Posterior cingulate gyrus (tissue), 11 donors: ENCODE data around the gene MBP.
"Not testable (repeated sequence)": the region's sequence is repeated elsewhere in the genome, so short reads cannot be mapped to it uniquely, and the experiment has no call there.

ENCODE experiments used
- DNase-seq, 10 donors: peaks; one replicate each; pipeline versions ENCODE4 v3.0.0 to v3.0.0-alpha.2; 2020 to 2021; ENCODE audit warnings: mixed read lengths in 3 of 10
- intact Hi-C: fragments of 100-400 bp; cut with DNase I; formaldehyde crosslinking; loops from one replicate; pipeline ENCODE4 v1.15.1; 2023

MBP gene

GRCh38 chr18:77000527-77000926, 132.1 kb downstream of the MBP start:
- intact Hi-C loops = loop anchor here (1.0 to 2.0 kb wide), 3 partner anchors 55 to 650 kb away; no protein-coding TSS in a partner anchor
- peak in 6 of 10 donors; percentile 61 to 95 (median 76) for DNase-seq

- peak in 3 of 10 donors; percentile 26 to 82 (median 65) for DNase-seq
- intact Hi-C loops = no loop called here
Observed at GRCh38 chr18:76999077-76999476, 133.5 kb downstream of the MBP start.

GRCh38 chr18:76997951-76998808, 134.4 kb downstream of the MBP start:
- DNase-seq = peak in 5 of 10 donors; percentile 16 to 81 (median 55)
- intact Hi-C loops = no loop called here

GRCh38 chr18:76996429-76996828, 136.2 kb downstream of the MBP start:
- no peak for DNase-seq
- intact Hi-C loops = no loop called here

DNA sequence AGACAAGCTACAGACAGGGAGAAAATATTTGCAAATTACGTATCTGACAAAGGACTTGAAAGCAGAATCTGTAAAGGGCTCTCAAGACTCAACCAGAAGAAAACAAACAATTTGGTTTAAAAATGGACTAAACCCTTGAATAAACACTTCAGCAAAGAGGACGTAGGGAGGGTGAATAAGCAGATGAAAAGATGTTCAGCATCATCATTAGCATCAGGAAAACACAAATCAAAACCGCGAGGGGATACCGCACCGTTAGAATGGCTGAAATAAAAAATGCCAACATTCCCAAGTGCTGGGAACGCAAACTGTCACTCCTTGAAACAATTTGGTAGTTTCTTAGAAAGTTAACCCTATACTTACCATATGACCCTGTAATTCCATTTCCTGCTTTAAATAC, 136.7 kb downstream of the MBP start:
- no peak for DNase-seq
- intact Hi-C loops = no loop called here

GRCh38 chr18:76994086-76994654, 138.4 kb downstream of the MBP start:
- DNase-seq = no peak

GRCh38 chr18:76993573-76993972, 139.0 kb downstream of the MBP start:
- intact Hi-C loops = no loop called here
- no peak for DNase-seq

More at GRCh38 chr18:76994086-76994654, 138.4 kb downstream of the MBP start:
- intact Hi-C loops = no loop called here

DNA sequence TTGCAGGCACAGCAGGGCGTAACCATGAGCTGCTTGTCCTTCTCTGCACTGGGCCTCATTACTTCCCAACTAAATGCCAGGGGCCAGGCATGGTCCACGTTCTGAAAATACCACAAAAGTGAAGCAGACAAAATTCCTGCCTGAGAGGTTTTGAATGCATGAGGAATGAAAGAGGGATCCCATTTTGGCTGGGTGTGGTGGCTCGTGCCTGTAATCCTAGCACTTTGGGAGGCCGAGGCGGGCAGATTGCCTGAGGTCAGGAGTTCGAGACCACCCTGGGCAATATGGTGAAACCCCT, 139.5 kb downstream of the MBP start:
- intact Hi-C loops = no loop called here

GRCh38 chr18:76992226-76993084, 140.1 kb downstream of the MBP start:
- peak in 2 of 10 donors; percentile 10 to 81 for DNase-seq
- intact Hi-C loops = no loop called here

More for the DNA sequence above, 139.5 kb downstream of the MBP start:
- no peak for DNase-seq

GRCh38 chr18:76991021-76991688, 141.4 kb downstream of the MBP start:
- peak in 2 of 10 donors; percentile 17 for DNase-seq
- intact Hi-C loops = no loop called here

DNA sequence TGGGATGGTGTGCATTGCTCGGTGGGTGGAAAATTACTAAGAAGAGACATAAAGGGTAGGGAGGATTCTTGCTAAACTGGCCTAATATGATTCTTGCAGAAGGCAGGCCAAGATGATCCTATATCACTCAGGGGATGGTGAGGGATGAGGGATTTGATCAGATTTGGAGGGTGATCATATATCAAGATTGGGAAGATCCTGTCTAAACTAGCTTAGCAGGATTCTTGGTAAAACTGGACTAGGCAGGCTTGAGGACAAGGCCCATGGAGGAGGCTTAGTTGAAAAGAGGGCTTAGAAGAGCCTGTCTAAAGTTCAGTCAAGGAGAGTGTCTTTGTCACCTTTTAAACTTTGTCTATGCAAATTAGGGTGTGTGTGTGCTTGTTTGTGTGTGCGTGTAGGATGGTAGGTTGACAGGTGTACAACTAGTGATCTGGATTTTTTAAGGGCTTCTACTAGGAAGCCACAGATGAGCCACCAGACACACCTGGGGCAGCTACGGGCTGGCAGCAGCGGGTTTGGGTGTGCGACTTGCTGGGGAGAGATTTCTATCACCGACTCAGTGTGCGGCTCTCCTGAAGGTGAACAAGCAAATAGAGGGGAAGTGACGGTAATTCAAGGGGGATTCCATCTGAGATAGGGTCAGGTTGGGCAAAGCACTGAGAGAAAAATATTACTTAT, 142.1 kb downstream of the MBP start:
- intact Hi-C loops = not testable (repeated sequence)

GRCh38 chr18:76989647-76990190, 142.9 kb downstream of the MBP start:
- intact Hi-C loops = no loop called here
- peak in 3 of 10 donors; percentile 16 to 77 (median 61) for DNase-seq

More for the DNA sequence above, 142.1 kb downstream of the MBP start:
- DNase-seq = not testable (repeated sequence)

GRCh38 chr18:76988827-76989646, 143.5 kb downstream of the MBP start:
- intact Hi-C loops = no loop called here
- peak in 2 of 10 donors; percentile 17 to 62 for DNase-seq

DNA sequence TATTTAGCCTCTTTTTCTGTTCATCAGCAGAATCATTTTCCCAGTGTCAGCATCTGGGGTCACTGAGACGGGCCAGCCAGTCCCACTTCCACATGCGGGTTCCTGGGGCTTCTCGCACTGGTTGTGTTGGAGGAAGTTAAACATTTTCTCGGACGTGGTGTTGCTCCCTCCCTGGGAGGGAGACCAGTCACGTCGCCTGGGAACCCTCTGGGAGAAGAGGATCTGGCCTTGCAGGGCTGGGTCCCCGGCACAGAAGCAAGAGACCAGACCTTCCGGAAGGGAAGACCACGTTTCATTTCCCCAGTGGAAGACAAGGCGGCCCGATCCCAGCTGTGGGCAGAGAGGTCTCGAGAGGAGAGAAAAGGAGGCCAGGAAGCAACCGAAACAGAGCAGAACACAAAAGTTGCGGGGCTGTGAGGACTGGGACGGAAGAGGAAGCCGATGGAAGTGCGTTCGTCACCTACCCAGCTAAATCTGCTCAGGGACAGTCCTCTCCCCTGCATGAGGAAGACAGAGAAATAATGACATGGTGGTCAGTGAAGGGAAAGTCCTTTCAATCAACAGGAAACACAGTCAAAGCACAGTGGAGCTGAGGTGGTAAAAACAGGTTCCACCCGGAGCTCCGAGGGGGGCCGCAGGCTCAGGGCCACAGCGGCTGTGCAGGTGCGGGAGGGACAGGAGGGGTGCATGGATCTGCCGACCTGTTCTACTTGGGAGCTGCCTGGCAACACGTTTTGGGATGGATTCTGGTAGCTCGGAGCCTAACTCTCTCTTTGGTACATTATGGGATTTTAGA, 144.4 kb downstream of the MBP start:
- DNase-seq = peak in 3 of 10 donors; percentile 30 to 84 (median 68)
- intact Hi-C loops = no loop called here

DNA sequence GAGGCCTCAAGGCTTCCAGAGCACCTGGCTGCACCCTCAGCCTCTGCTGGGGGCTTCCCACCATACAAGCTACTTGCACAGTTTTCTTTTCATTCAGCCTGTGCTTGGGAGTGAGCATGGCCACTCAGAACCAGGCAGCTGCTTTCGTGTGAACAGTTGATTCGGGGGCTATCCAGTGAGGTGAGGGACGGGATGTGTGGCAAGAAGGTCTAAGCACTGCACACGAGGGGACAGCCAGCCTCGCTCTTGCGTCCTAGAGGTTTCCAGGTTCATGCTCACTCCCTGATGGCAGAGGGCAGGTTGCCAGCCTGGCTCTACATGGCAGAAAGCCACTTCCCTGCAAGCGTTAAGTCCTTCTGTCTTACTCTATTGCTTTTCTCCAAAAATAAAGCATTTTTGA, 146.2 kb downstream of the MBP start:
- DNase-seq = peak in 2 of 10 donors; percentile 15 to 57
- intact Hi-C loops = no loop called here

DNA sequence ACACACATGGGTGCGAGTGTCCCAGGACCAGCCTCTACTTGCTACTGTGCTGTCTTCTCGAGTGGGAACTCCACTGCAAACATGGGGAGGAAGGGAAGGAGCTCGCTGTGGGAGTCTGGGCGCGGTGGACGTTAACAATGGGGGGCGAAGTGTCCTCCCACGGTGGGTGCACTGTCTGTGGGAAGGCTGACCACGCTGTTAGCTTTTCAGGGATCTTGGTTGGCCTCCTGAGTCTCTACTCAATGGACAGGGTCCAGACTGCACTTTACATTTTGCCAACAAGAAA, 146.7 kb downstream of the MBP start:
- peak in 1 of 10 donors; percentile 22 for DNase-seq
- intact Hi-C loops = no loop called here

GRCh38 chr18:76985156-76985950, 147.2 kb downstream of the MBP start:
- DNase-seq = peak in 3 of 10 donors; percentile 25 to 82 (median 55)
- intact Hi-C loops = no loop called here
